GM19239 (cell line): ENCODE measurements around the gene PASD1.
"Not testable (repeated sequence)": the region's sequence is repeated elsewhere in the genome, so short reads cannot be mapped to it uniquely, and the experiment has no call there.

ENCODE experiments used
- DNase-seq: peaks from one replicate; pipeline ENCODE4 v3.0.0; 2011; ENCODE audit warnings: low spot score; ENCODE audit not compliant: insufficient read length
- FAIRE-seq: peaks from 2 replicates; lab custom pipeline; 2011; peaks lifted over from hg19 to GRCh38; lab: Jason Lieb, UNC

The PASD1 gene

DNA sequence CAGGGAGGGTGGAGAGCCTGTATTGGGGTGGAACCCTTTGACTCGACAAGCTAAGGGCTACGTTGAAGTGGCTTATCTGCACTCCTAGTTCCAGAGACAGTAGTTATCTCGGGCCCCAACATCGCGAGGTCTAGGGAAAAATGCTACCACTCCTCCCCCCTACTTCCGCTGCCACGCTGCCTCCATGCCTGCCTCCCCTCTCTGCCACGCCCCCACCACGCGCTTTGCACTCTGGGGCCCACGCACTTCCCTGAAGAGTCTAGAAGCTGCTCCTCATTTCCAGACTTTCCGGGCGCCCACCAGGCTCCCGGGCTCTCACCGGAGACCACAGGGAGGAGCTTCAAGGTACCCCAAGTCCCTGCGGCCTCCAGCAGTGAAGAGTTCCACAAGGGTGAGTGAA, at the start of gene PASD1:
TSS of gene PASD1 (plus strand) at position 227 of the 400 bp plus-strand sequence. CDS start 37,879 bp downstream, outside the sequence.
- no peak for DNase-seq
- FAIRE-seq: no peak

DNA sequence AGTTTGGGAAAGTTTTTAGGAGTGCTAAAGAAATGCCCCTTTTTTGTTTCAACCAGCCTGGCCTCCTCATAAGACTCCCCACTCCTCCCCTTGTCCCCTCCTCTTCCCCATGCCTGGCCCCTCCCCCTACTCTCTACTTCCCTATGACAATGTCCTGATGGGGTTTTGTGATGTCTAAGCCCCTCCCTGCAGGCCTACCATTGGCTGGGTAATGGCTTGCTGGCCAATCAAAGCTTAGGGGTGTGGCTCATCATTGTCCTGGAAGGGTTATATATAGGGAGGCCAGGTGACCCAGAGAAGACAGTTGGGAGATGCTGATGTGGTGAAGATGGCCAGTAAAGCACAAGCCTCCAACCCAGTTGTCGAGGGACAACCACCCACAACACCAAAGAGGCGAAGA, 48.2 kb upstream of the PASD1 start:
- DNase-seq (no peak), FAIRE-seq (no peak)

DNA sequence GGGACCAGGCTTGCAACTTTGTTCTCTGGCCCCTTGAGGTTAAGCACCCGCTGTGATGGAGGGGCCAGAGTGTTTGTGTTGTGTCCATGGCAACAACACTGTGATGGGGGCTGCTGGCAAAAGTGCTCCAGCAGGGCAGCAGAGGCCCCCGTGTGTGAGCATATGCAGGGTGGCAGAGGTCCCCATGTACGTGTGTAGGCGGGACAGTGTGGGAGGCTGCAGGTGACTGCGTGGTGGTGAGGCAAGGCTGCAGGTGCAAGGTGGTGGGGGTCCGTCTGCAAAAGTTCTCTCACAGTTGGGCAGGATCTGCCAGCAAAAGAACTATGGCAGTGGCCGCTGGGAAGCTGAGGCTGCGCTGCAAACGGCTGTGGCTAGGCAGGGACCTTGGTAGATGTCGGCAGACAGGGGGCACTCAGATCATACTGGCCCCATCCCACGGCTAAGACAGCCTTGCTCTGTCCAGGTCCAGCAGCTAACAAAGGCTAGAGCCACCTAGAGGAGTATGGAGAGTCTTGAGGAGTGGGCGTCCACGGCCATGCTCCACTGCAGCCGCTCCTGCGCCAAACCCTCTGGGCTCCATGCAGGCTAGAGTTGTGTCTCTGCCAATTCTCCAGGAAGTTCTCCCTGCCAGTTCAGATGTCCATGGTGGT, 46.8 kb upstream of the PASD1 start:
- DNase-seq (no peak), FAIRE-seq (no peak)

- FAIRE-seq: no peak
- no peak for DNase-seq
These were observed 46.1 kb upstream of the PASD1 start for GRCh38 chrX:151517421-151517820.

- DNase-seq (no peak), FAIRE-seq (no peak)
These were observed 40.1 kb upstream of the PASD1 start for GRCh38 chrX:151523351-151523750.

GRCh38 chrX:151536571-151536970, 26.9 kb upstream of the PASD1 start:
- FAIRE-seq: no peak
- no peak for DNase-seq

- FAIRE-seq (no peak), DNase-seq (no peak)
These were observed 25.9 kb upstream of the PASD1 start for GRCh38 chrX:151537572-151537971.

DNA sequence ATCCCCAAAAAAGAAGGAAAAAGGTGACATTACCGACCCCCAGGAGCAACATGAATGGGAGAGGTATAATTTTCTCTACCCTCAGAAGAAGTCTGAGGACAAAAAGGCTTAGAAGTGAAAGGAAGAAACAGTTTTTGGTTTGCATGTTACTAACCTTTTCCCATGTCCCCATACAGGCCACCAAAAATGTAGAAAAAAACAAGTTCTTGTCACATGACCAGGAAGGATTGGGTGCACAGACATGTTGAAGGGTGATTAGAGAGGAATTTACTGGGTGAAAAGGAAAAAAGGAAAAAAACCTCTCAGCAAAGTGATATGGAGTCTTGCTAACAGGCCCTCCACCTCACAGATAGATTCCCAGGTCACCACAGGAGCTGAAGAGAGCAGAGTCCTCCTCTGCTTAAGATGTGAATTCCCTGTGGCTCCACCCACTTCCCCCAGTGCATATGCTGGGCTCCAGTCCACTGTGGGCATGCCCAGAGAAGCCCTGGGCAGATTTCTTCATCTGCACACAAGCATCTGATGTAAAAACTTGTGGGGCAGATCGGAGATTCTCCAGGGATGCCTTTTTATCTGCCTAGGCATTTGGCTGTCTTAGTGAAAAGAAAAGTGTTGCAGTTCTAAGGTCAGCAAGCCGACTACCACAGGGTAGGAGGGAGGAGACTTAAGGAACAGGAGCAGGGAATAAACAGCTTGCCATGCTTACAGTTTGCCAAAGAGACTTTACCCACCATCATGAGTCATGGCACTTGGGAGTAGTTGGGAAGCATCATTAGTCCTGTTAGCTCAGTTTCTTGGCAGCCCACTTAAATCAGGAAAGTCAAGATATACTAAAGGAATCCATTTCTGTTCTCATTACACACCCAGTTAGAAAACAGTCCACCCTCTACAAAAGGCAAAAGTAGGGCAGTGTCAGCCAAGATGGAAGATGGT, 25.0 kb upstream of the PASD1 start:
- DNase-seq (no peak), FAIRE-seq (no peak)

DNA sequence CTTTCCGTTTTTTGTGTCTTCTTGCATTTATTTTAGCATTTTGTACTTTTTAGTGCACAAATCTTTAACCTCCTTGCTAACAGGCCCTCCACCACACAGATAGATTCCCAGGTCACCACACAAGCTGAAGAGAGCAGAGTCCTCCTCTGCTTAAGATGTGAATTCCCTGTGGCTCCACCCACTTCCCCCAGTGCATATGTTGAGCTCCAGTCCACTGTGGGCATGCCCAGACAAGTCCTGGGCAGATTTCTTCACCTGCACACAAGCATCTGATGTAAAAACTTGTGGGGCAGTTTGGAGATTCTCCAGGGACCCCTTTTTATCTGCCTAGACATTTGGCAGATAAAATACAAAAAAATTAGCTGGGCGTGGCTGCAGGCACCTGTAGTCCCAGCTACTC, 19.8 kb upstream of the PASD1 start:
- no peak for FAIRE-seq

DNA sequence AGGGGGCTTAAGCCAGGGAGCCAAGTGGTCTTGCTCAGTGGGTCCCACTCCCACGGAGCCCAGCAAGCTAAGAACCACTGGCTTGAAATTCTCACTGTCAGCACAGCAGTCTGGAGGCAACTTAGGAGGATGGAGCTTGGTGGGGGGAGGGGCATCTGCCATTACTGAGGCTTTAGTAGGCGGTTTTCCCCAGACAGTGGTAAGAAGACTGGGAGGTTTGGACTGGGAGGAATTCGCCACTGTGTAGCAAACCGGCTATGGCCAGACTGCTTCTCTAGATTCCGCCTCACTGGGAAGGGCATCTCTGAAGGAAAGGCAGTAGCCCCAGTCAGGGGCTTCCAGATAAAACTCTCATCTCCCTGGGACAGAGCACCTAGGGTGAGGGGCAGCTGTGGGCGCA, 17.2 kb upstream of the PASD1 start:
- FAIRE-seq, DNase-seq: not testable (repeated sequence)

More for the DNA sequence above, 19.8 kb upstream of the PASD1 start:
- DNase-seq: no peak

DNA sequence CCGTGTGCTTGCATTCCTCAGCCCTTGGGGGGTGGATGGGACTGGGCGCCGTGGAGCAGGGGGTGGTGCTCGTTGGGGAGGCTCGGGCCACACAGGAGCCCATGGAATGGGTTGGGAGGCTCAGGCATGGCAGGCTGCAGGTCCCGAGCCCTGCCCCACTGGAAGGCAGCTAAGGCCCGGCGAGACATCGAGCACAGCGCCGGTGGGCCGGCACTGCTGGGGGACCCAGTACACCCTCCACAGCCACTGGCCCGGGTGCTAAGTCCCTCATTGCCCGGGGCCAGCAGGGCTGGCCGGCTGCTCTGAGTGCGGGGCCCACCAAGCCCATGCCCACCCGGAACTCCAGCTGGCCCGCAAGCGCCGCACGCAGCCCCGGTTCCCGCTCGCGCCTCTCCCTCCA, 12.3 kb upstream of the PASD1 start:
- not testable (repeated sequence) for DNase-seq, FAIRE-seq

GRCh38 chrX:151552743-151553142, 10.7 kb upstream of the PASD1 start:
- DNase-seq: no peak
- FAIRE-seq: no peak

- not testable (repeated sequence) for FAIRE-seq, DNase-seq
These were observed 8.2 kb upstream of the PASD1 start for GRCh38 chrX:151555301-151555700.

- not testable (repeated sequence) for DNase-seq, FAIRE-seq
These were observed 990 bp upstream of the PASD1 start for GRCh38 chrX:151562485-151562884.

GRCh38 chrX:151563003-151563402, 472 bp upstream of the PASD1 start:
- not testable (repeated sequence) for FAIRE-seq, DNase-seq

DNA sequence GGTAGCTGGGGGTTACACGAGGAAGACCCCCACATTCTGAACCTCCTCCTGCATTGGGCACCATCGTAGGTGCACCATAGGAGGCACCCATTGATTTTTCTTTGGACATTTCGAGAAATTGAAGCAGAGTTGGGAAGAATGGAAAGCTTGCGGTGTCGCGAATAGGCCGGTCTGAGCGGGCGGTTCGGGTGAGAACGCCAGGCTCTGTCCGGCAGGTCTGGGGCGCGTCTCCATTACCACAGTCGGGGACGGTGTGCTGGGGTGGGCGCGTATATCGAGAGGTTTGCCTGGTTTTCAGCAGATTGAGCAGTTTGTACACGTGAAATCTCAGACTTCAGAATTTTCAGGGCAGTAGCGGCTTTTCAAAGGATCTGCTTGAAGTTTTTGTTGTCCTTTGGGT, 560 bp downstream of the PASD1 start:
- no peak for FAIRE-seq
- no peak for DNase-seq

DNA sequence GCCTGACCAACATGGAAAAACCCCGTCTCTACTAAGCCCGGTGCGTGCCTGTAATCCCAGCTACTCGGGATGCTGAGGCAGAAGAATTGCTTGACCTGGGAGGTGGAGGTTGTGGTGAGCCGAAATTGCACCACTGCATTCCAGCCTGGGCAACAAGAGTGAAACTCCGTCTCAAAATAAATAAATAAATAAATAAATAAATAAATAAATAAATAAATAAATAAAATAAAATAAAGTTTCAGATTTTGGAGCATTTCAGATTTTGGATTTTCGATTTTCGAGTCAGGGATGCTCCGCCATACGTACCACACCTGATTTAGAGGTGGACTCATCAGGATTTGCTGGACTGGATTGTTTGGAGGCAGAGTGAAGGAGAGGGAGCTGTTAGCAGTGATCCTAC, 3.4 kb downstream of the PASD1 start:
- not testable (repeated sequence) for FAIRE-seq, DNase-seq

DNA sequence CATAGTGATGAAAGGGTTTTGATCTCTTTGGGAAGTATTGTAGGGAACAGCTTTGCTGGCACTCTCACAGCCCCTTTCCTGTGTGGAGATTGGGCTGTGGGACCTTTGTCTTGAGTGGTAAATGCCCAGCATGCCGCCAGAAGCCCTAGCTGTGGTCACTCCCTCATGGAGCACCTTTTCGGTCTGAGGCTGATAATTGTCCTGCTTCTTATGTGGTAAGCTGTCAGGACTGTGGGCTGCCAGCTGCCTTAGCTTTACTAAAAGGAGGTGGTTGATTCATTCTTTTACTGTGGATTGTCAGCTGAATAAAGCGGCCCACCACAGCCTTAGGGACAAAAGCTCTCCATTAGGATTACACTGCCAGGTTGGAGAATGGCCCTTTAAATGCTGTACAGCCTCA, 7.1 kb downstream of the PASD1 start:
- no peak for DNase-seq
- no peak for FAIRE-seq

DNA sequence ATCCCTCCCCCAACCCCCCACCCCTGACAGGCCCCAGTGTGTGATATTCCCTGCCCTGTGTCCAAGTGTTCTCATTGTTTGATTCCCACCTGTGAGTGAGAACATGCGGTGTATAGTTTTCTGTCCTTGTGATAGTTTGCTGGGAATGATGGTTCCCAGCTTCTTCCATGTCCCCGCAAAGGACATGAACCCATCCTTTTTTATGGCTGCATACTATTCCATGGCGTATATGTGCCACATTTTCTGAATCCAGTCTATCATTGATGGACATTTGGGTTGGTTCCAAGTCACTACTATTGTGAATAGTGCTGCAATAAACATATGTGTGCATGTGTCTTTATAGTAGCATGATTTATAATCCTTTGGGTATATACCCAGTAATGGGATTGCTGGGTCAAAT, 29.9 kb downstream of the PASD1 start:
- not testable (repeated sequence) for FAIRE-seq, DNase-seq

- DNase-seq: no peak
- FAIRE-seq: no peak
These were observed 32.8 kb downstream of the PASD1 start for GRCh38 chrX:151596282-151596681.

GRCh38 chrX:151604931-151605330, 41.5 kb downstream of the PASD1 start:
- FAIRE-seq (no peak), DNase-seq (no peak)
